ENCODE results near the gene TMC3.

The TMC3 gene

DNA sequence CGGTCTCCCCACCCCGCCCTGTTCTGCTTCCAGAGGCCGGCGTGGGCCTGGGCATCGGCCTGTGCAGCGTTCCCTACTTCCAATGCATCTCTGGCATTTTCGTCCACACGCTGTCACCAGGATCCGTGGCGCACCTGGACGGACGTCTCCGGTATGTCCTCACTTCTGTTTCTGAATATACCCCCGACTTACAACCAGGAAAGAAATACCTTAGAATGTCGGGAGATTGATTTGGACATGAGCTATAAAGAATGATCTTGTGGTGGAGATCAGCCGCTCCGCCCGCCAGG, 91.5 kb downstream of the TMC3 start:
- Histone ChIP-seq H3K36me3 (ENCODE audit: control insufficient read depth, low read depth, low read length) (no peaks in the 10 kb centered on the region), H3K9ac (ENCODE audit: low read length) (no peak overlapping the region), H3K4me3 (ENCODE audit: low read length) (no peak overlapping the region), H3K27me3 (ENCODE audit: control insufficient read depth, insufficient read depth, low read length) (no peaks in the 10 kb centered on the region), H3K4me1 (ENCODE audit: control insufficient read depth, low read depth, low read length) (no peaks in the 10 kb centered on the region), H3K9me3 (ENCODE audit: control insufficient read depth, low read depth, low read length) (peaks cover under 1% of the 10 kb centered on the region), H3K27ac (ENCODE audit: low read length) (no peak overlapping the region)

DNA sequence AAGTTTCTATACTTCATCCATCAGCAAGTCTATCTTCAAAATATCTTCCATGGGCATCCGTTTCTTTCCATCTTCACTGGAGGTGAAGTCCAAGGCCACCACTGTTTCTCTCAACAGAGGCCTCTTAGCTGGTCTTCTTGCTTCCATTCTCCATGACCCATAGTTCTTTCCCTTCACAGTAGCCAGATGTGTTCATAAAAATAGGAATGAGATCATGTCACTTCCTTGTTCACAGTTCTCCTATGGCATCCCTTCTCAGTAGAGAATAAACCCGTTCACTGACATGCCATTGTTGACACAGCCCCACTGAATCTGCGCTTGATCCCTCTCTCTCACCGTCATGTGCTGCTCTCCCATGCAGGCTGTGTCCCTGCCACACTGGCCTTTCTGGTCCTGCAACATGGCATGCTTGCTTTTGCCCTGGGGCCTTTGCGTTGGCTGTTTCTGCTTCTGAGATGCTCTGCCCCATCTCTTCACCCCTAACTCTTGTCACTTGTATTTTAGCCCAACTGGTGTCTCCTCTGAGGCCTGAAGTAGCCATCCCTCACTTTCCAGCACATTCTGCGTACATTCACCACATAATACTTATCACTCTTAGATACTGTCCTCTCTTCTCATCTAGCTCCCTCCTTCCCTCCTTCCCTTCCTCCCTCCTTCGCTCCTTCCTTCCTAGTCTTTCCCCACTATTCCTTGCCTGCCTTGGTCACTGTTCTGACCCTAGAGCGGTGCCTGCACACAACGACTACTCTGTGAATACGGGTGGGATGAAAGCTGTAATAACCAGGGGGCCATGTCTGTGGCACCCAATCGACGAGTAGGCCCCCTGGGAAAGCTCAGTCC, 92.0 kb downstream of the TMC3 start:
- H3K9ac ChIP-seq (ENCODE audit: low read length): no peak overlapping the region
- peaks cover 6% of the 10 kb centered on the region for H3K9me3 ChIP-seq (ENCODE audit: control insufficient read depth, low read depth, low read length)
- no peaks in the 10 kb centered on the region for H3K27me3 ChIP-seq (ENCODE audit: control insufficient read depth, insufficient read depth, low read length)
- H3K4me1 ChIP-seq (ENCODE audit: control insufficient read depth, low read depth, low read length): no peaks in the 10 kb centered on the region
- no peak overlapping the region for H3K4me3 ChIP-seq (ENCODE audit: low read length)
- H3K36me3 ChIP-seq (ENCODE audit: control insufficient read depth, low read depth, low read length): no peaks in the 10 kb centered on the region
- H3K27ac ChIP-seq (ENCODE audit: low read length): no peak overlapping the region

DNA sequence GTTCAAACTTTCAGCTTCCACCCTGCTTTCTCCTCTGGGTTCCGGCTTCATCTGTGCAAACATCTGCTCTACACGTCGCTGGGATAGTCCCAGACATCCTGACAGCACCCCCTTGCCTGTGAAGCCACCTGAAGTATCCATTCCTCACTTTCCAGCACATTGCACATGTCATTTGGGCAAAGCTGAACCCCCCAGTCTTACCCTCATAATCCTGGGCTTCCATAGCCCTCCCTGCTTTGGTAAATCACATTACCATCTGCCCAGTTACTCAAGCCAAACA, 92.6 kb downstream of the TMC3 start:
- Histone ChIP-seq H3K9me3 (ENCODE audit: control insufficient read depth, low read depth, low read length) (peaks cover 7% of the 10 kb centered on the region), H3K27ac (ENCODE audit: low read length) (no peak overlapping the region)

More for the DNA sequence above, 92.6 kb downstream of the TMC3 start:
- Histone ChIP-seq H3K9ac (ENCODE audit: low read length) (no peak overlapping the region), H3K4me1 (ENCODE audit: control insufficient read depth, low read depth, low read length) (no peaks in the 10 kb centered on the region), H3K27me3 (ENCODE audit: control insufficient read depth, insufficient read depth, low read length) (no peaks in the 10 kb centered on the region), H3K4me3 (ENCODE audit: low read length) (no peak overlapping the region), H3K36me3 (ENCODE audit: control insufficient read depth, low read depth, low read length) (no peaks in the 10 kb centered on the region)
